ENCODE data around the gene PLSCR4.

DNA sequence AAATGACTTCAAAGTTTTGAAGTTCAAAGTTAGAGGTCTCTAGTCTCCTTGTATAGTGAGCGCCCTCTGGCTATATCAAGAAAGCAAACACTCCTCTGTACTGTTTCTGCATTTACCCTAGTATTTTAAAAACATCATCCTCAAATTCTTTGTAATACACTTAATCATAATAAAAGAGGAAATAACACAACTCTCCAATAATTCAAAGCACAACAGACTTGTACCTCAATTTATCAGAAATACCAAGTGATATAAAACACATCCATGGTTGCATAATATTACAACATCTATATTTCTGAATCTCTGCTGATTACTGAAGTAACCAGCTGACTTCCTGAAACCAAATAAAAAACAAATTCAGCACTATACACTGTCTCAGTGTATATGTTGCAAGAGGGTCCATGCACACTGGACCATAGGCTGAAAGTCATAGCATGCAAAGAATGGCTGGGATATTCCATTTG, 102.4 kb downstream of the PLSCR4 start:
- TF ChIP-seq EZH2 (IDR thresholded peaks at IDR 0.05; ENCODE audit: insufficient read depth, poor library complexity, severe bottlenecking) (no peak), EZH2phosphoT487 (IDR thresholded peaks at IDR 0.05; ENCODE audit: insufficient read depth, low read depth) (no peak)
